Caco-2 (cell line): Measurements from ENCODE around the gene SMG7. TPM values are rescaled to one million over a fixed set of nuclear protein-coding genes. Genes with fewer than 3 reads are reported as not detected.

Experiments used
- BruUV-seq: library from RNA; stranded (reverse); fragments of 400-500 nt; replicated peaks from 2 replicates; lab custom pipeline; 2021; lab: Mats Ljungman, UMichigan
- CTCF ChIA-PET: fragments of 300-600 bp; sonication (Branson Sonifier 250); formaldehyde crosslinking; loops from one replicate; lab custom pipeline; 2022; ENCODE audit warnings: antibody characterized with exemption; lab: Charles Lee
- POLR2A ChIA-PET: fragments of 300-600 bp; sonication (Branson Sonifier 250); formaldehyde crosslinking; loops from one replicate; lab custom pipeline; 2022; ENCODE audit warnings: antibody characterized with exemption; lab: Charles Lee
- DNase-seq, 2 experiments: peaks; one replicate each; pipeline versions ENCODE4 v3.0.0 to v3.0.0-alpha.2; 2020 to 2022
- H3K27me3 ChIP-seq: replicated peaks from 2 replicates; pipeline ENCODE4 v1.6.0; 2011; ENCODE audit warnings: low read length; ENCODE audit not compliant: control insufficient read depth, insufficient read depth
- H3K36me3 ChIP-seq: 2 replicates; pipeline ENCODE4 v1.5.1; 2011; ENCODE audit warnings: low read length; ENCODE audit not compliant: control insufficient read depth, insufficient read depth
- H3K4me1 ChIP-seq: fragments of 250-450 bp; sonication (Bioruptor Pico); 2 replicates; pipeline ENCODE4 v1.5.1; 2020; ENCODE audit warnings: mild to moderate bottlenecking
- H3K4me3 ChIP-seq: 2 replicates; pipeline ENCODE4 v1.5.1; 2011; ENCODE audit warnings: low read depth, mild to moderate bottlenecking, control low read depth, low read length
- H3K9me3 ChIP-seq: fragments of 250-450 bp; sonication (Bioruptor Pico); 2 replicates; pipeline ENCODE4 v1.5.1; 2020; ENCODE audit warnings: mild to moderate bottlenecking, moderate library complexity
- H3K27ac Mint-ChIP-seq: one replicate; pipeline ENCODE4 v1.8.0; 2022; ENCODE audit warnings: mixed read lengths; ENCODE audit not compliant: unreplicated experiment
- H3K27me3 Mint-ChIP-seq: one replicate; pipeline ENCODE4 v1.8.0; 2022; ENCODE audit warnings: mixed read lengths; ENCODE audit not compliant: insufficient read depth, unreplicated experiment
- H3K36me3 Mint-ChIP-seq: one replicate; pipeline ENCODE4 v1.8.0; 2022; ENCODE audit warnings: mild to moderate bottlenecking, mixed read lengths; ENCODE audit not compliant: insufficient read depth, unreplicated experiment
- H3K4me1 Mint-ChIP-seq: one replicate; pipeline ENCODE4 v1.8.0; 2022; ENCODE audit warnings: low read depth, mixed read lengths; ENCODE audit not compliant: unreplicated experiment
- H3K4me3 Mint-ChIP-seq: one replicate; pipeline ENCODE4 v1.8.0; 2022; ENCODE audit warnings: mild to moderate bottlenecking, moderate library complexity, mixed read lengths; ENCODE audit not compliant: unreplicated experiment
- H3K9me3 Mint-ChIP-seq: one replicate; pipeline ENCODE4 v1.8.0; 2022; ENCODE audit warnings: mixed read lengths; ENCODE audit not compliant: unreplicated experiment
- CTCF ChIP-seq, 2 experiments: fragments of 200-600 bp in 1 of 2; IDR thresholded peaks; 1 replicate in 1 of 2; 2 replicates in 1 of 2; pipeline versions ENCODE4 v1.5.1 to v1.8.0; 2011 to 2022; ENCODE audit warnings: antibody characterized with exemption in 1 of 2, control low read depth in 1 of 2, inconsistent platforms in 1 of 2, low read depth in 1 of 2, low read length in 1 of 2, mild to moderate bottlenecking in 1 of 2, moderate library complexity in 1 of 2; ENCODE audit not compliant: insufficient read depth in 1 of 2, severe bottlenecking in 1 of 2, unreplicated experiment in 1 of 2
- intact Hi-C: fragments of 100-400 bp; cut with micrococcal nuclease; formaldehyde crosslinking; loops from one replicate; pipeline ENCODE4 v1.10.0; 2022; ENCODE audit not compliant: unreplicated experiment
- total RNA-seq: library from RNA; stranded (reverse); gene quantifications from 2 replicates; pipeline ENCODE4 v1.2.3, GENCODE V29; 2022

SMG7 gene
- total RNA-seq, 1 experiment from 2014 or later = 57.8 TPM

GRCh38 chr1:183435497-183435896, 36.8 kb upstream of the SMG7 start:
- Histone ChIP-seq H3K9me3 (no peaks in the 10 kb centered on the region), H3K36me3 (no peaks in the 10 kb centered on the region), H3K4me1 (peaks cover 26% of the 10 kb centered on the region), H3K4me3 (no peak overlapping the region), H3K27me3 (no peaks in the 10 kb centered on the region)
- ChIA-PET POLR2A (no interaction called here), CTCF (no interaction called here)
- peaks cover 4% of the 10 kb centered on the region for H3K9me3 Mint-ChIP-seq
- no TSS peak for BruUV-seq
- intact Hi-C loops = no loop called here
- no peak overlapping the region for H3K4me3 Mint-ChIP-seq
- peaks cover 16% of the 10 kb centered on the region for H3K4me1 Mint-ChIP-seq
- DNase-seq = no peak
- TF ChIP-seq CTCF (IDR thresholded peaks at IDR 0.05; ENCODE audit: insufficient read depth in 1 of 2, low read depth in 1 of 2, low read length in 1 of 2, severe bottlenecking in 1 of 2, unreplicated experiment in 1 of 2) = no peak
- H3K27ac Mint-ChIP-seq = no peak overlapping the region
- H3K27me3 Mint-ChIP-seq = no peaks in the 10 kb centered on the region
- H3K36me3 Mint-ChIP-seq = no peaks in the 10 kb centered on the region

GRCh38 chr1:183438060-183438459, 34.2 kb upstream of the SMG7 start:
- Mint-ChIP-seq H3K9me3 (no peaks in the 10 kb centered on the region), H3K4me1 (peaks cover 11% of the 10 kb centered on the region), H3K27me3 (no peaks in the 10 kb centered on the region), H3K27ac (no peak overlapping the region), H3K36me3 (no peaks in the 10 kb centered on the region), H3K4me3 (no peak overlapping the region)
- Histone ChIP-seq H3K27me3 (no peaks in the 10 kb centered on the region), H3K36me3 (no peaks in the 10 kb centered on the region), H3K4me1 (peaks cover 13% of the 10 kb centered on the region), H3K4me3 (no peak overlapping the region), H3K9me3 (no peaks in the 10 kb centered on the region)
- intact Hi-C loops = no loop called here
- CTCF ChIA-PET = interaction anchor here (0.6 kb wide), 1 partner anchor 1170 kb away, joined by 5 read pairs; no protein-coding TSS in a partner anchor
- no TSS peak for BruUV-seq
- POLR2A ChIA-PET = no interaction called here
- no peak for TF ChIP-seq CTCF (IDR thresholded peaks at IDR 0.05; ENCODE audit: insufficient read depth in 1 of 2, low read depth in 1 of 2, low read length in 1 of 2, severe bottlenecking in 1 of 2, unreplicated experiment in 1 of 2)
- no peak for DNase-seq

GRCh38 chr1:183443011-183443410, 29.3 kb upstream of the SMG7 start:
- Mint-ChIP-seq H3K36me3 (no peaks in the 10 kb centered on the region), H3K4me3 (no peak overlapping the region), H3K4me1 (peaks cover 30% of the 10 kb centered on the region), H3K27ac (no peak overlapping the region), H3K27me3 (no peaks in the 10 kb centered on the region), H3K9me3 (no peaks in the 10 kb centered on the region)
- H3K36me3 ChIP-seq = no peaks in the 10 kb centered on the region
- peak in 1 of 2 experiments; percentile 24 for DNase-seq
- intact Hi-C loops = no loop called here
- peaks cover 14% of the 10 kb centered on the region for H3K4me1 ChIP-seq
- H3K27me3 ChIP-seq = no peaks in the 10 kb centered on the region
- TF ChIP-seq CTCF (IDR thresholded peaks at IDR 0.05; ENCODE audit: insufficient read depth in 1 of 2, low read depth in 1 of 2, low read length in 1 of 2, severe bottlenecking in 1 of 2, unreplicated experiment in 1 of 2) = no peak
- no peaks in the 10 kb centered on the region for H3K9me3 ChIP-seq
- H3K4me3 ChIP-seq = no peak overlapping the region
- ChIA-PET POLR2A (no interaction called here), CTCF (interaction anchor here (0.8 kb wide), 1 partner anchor 26 kb away, joined by 7 read pairs; no protein-coding TSS in a partner anchor)
- BruUV-seq = no TSS peak
